GM12878 (cell line): ENCODE measurements around the gene NUDT12. TPM values are rescaled to one million over a fixed set of nuclear protein-coding genes. Genes with fewer than 3 reads are reported as not detected.
A peak's percentile ranks its signal among the peaks of the same experiment; 100 is the strongest.

Experiments used
- ATAC-seq: fragments of 200-7000 bp; cut with Tn5 transposase; 3 replicates; pipeline ENCODE4 v1.9.1; 2020; ENCODE audit warnings: mild to moderate bottlenecking, moderate library complexity
- BruUV-seq: library from RNA; stranded (reverse); fragments of 400-500 nt; replicated peaks from 2 replicates; lab custom pipeline; 2021; lab: Mats Ljungman, UMichigan
- CTCF ChIA-PET: fragments of 300-600 bp; sonication (Branson Sonifier 250); formaldehyde crosslinking; extraction: SDS; loops from one replicate; lab custom pipeline; 2021; ENCODE audit warnings: inconsistent platforms; lab: Yijun Ruan, JAX
- POLR2A ChIA-PET: fragments of 350-600 bp; formaldehyde crosslinking; extraction: SDS; loops from one replicate; lab custom pipeline; 2021; ENCODE audit warnings: inconsistent platforms; lab: Charles Lee
- RAD21 ChIA-PET: fragments of 300-600 bp; sonication (Branson Sonifier 250); formaldehyde crosslinking; loops from one replicate; lab custom pipeline; 2023; ENCODE audit warnings: antibody characterized with exemption; ENCODE audit not compliant: unreplicated experiment; lab: Charles Lee
- SMC1A ChIA-PET: fragments of 300-600 bp; sonication (Branson Sonifier 250); formaldehyde crosslinking; loops from one replicate; lab custom pipeline; 2023; ENCODE audit not compliant: unreplicated experiment, uncharacterized antibody; lab: Charles Lee
- DNase-seq: peaks from one replicate; pipeline ENCODE4 v3.0.0-alpha.2; 2011; ENCODE audit warnings: low read depth, low spot score
- FAIRE-seq: peaks from 3 replicates; lab custom pipeline; 2011; peaks lifted over from hg19 to GRCh38; lab: Jason Lieb, UNC
- H2AFZ ChIP-seq: 2 replicates; pipeline ENCODE4 v1.6.0; 2011; ENCODE audit warnings: low read depth, low read length, control low read depth; ENCODE audit not compliant: control insufficient read depth
- H3K27ac ChIP-seq: 2 replicates; pipeline ENCODE4 v1.5.1; 2011; ENCODE audit warnings: control low read depth; ENCODE audit not compliant: control insufficient read depth, insufficient read depth
- H3K27me3 ChIP-seq, 2 experiments: replicated peaks in 1 of 2; 2 replicates each; pipeline versions ENCODE4 v1.6.0 to v1.6.1; 2011; ENCODE audit warnings: low read length in 1 of 2; ENCODE audit not compliant: control insufficient read depth in 2 of 2, insufficient read depth in 2 of 2
- H3K36me3 ChIP-seq, 2 experiments: 2 replicates each; pipeline ENCODE4 v1.5.1; 2011; ENCODE audit warnings: low read length in 1 of 2; ENCODE audit not compliant: control insufficient read depth in 2 of 2, insufficient read depth in 2 of 2
- H3K4me1 ChIP-seq: 2 replicates; pipeline ENCODE4 v1.6.1; 2011; ENCODE audit warnings: mild to moderate bottlenecking, low read length, moderate library complexity, mixed read lengths; ENCODE audit not compliant: control insufficient read depth, insufficient read depth
- H3K4me2 ChIP-seq: 2 replicates; pipeline ENCODE4 v1.6.0; 2011; ENCODE audit warnings: control low read depth; ENCODE audit not compliant: control insufficient read depth, insufficient read depth
- H3K4me3 ChIP-seq: fragments of 200-600 bp; sonication (generic); 2 replicates; pipeline ENCODE4 v1.5.1; 2016
- H3K79me2 ChIP-seq: 2 replicates; pipeline ENCODE4 v1.6.0; 2011; ENCODE audit warnings: low read length; ENCODE audit not compliant: control insufficient read depth, insufficient read depth
- H3K9ac ChIP-seq: 2 replicates; pipeline ENCODE4 v1.8.0; 2011; ENCODE audit warnings: low read length, control low read depth, mixed read lengths; ENCODE audit not compliant: control insufficient read depth, insufficient read depth
- H3K9me3 ChIP-seq: replicated peaks from 3 replicates; pipeline ENCODE4 v1.5.1; 2011; ENCODE audit warnings: mild to moderate bottlenecking, low read length; ENCODE audit not compliant: control insufficient read depth, insufficient read depth
- H4K20me1 ChIP-seq: 2 replicates; pipeline ENCODE4 v1.6.0; 2011; ENCODE audit not compliant: control insufficient read depth, insufficient read depth
- ASH2L ChIP-seq: fragments of 300-600, 200-600 bp; sonication (generic); IDR thresholded peaks from 2 replicates; pipeline ENCODE4 v1.6.1; 2017; ENCODE audit warnings: low read depth, mild to moderate bottlenecking, borderline replicate concordance
- CBX3 ChIP-seq: fragments of 200-600 bp; sonication (generic); IDR thresholded peaks from 2 replicates; pipeline ENCODE4 v1.6.1; 2016; ENCODE audit warnings: low read depth, borderline replicate concordance
- DPF2 ChIP-seq: fragments of 450-650 bp; IDR thresholded peaks from 2 replicates; pipeline ENCODE4 v1.6.1; 2017; ENCODE audit warnings: mild to moderate bottlenecking
- LARP7 ChIP-seq: fragments of 450-650 bp; IDR thresholded peaks from 2 replicates; pipeline ENCODE4 v1.6.1; 2017; ENCODE audit warnings: mild to moderate bottlenecking
- MEF2B ChIP-seq: fragments of 450-650 bp; IDR thresholded peaks from 2 replicates; pipeline ENCODE4 v1.6.1; 2018; ENCODE audit warnings: mild to moderate bottlenecking, moderate library complexity; ENCODE audit not compliant: partially characterized antibody, poor library complexity, severe bottlenecking
- NBN ChIP-seq: fragments of 450-650 bp; IDR thresholded peaks from 2 replicates; pipeline ENCODE4 v1.6.1; 2016
- NR2C1 ChIP-seq: fragments of 450-650 bp; IDR thresholded peaks from 2 replicates; pipeline ENCODE4 v1.6.1; 2017; ENCODE audit warnings: antibody characterized with exemption, mild to moderate bottlenecking, moderate library complexity
- RB1 ChIP-seq: fragments of 450-650 bp; formaldehyde crosslinking; IDR thresholded peaks from 2 replicates; pipeline ENCODE4 v1.6.1; 2017; ENCODE audit warnings: mild to moderate bottlenecking, borderline replicate concordance
- SMAD1 ChIP-seq: fragments of 450-650 bp; IDR thresholded peaks from 2 replicates; pipeline ENCODE4 v1.6.1; 2018; ENCODE audit warnings: mild to moderate bottlenecking, low read depth; ENCODE audit not compliant: partially characterized antibody
- WGBS: methylation state at CpG from one replicate; pipeline ENCODE4 v1.1.6; 2016; ENCODE audit warnings: low lambda C conversion rate; ENCODE audit not compliant: insufficient replicate concordance, insufficient coverage; ENCODE audit errors: missing lambda C conversion rate; 5-methylcytosine and 5-hydroxymethylcytosine counted together
- in situ Hi-C: fragments of 300-500 bp; cut with MboI; formaldehyde crosslinking; loops from 9 replicates; pipeline ENCODE4 v1.14.3; 2018; ENCODE audit warnings: mixed read lengths
- intact Hi-C: fragments of 100-400 bp; cut with micrococcal nuclease; formaldehyde crosslinking; loops from one replicate; pipeline ENCODE4 v1.14.2; 2022; ENCODE audit not compliant: unreplicated experiment
- polyA plus RNA-seq, 11 experiments: library from polyadenylated mRNA; depleted of rRNA in 4 of 11; unstranded in 6 of 11; stranded (reverse) in 5 of 11; fragments of >200 nt; fragmentation: Nextera tagmentation in 4 of 11; fragmentation: Illumina TruSeq in 1 of 11; extraction: Ambion mirVana in 4 of 11; extraction: Trizol in 1 of 11; gene quantifications; 1 replicate in 1 of 11; 2 replicates in 10 of 11; pipeline versions ENCODE4 v1.2.1 to v1.2.3, GENCODE V29; 2011 to 2016; ENCODE audit warnings: inconsistent platforms in 2 of 11, missing spikeins in 2 of 11, low read depth in 1 of 11
- total RNA-seq, 4 experiments: library from RNA; depleted of rRNA in 3 of 4; stranded (reverse); fragments of >200 nt in 3 of 4; fragmentation: Illumina TruSeq in 1 of 4; extraction: Trizol in 1 of 4; gene quantifications; 2 replicates each; pipeline versions ENCODE4 v1.2.1 to v1.2.3, GENCODE V29; 2013 to 2021
- TF ChIP-seq, protein P1 (sequence below): IDR thresholded peaks from 2 replicates; pipeline ENCODE4 v1.6.1; 2012; ENCODE audit warnings: low read depth, low read length, improper control_type of control experiment

Gene NUDT12
- total and polyA plus RNA-seq, 10 of the 15 experiments (the other 5 are each of a cell fraction or from before 2014, with no cell fraction given), result 2.9 to 9.0 (median 5.2) TPM

DNA sequence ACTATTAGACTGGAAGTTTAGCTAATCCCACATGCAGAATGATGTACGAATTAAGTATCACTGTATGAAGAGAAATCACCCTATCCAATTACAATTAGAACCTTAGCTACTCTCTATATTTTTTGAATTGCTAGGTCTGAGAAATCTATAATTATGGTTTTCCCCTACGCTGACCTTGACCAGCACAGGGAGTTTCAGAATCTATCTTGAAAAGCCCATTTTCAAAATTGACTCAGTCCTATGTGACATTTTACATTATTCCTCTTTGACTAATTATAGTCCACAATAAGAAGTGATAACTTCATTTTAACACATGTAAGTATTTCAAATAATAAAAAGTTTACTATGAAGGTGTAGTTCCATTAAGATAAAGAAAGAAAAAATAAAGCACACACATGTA is 21.5 kb downstream of the NUDT12 start:
- no peak overlapping the region for H2AFZ ChIP-seq

DNA sequence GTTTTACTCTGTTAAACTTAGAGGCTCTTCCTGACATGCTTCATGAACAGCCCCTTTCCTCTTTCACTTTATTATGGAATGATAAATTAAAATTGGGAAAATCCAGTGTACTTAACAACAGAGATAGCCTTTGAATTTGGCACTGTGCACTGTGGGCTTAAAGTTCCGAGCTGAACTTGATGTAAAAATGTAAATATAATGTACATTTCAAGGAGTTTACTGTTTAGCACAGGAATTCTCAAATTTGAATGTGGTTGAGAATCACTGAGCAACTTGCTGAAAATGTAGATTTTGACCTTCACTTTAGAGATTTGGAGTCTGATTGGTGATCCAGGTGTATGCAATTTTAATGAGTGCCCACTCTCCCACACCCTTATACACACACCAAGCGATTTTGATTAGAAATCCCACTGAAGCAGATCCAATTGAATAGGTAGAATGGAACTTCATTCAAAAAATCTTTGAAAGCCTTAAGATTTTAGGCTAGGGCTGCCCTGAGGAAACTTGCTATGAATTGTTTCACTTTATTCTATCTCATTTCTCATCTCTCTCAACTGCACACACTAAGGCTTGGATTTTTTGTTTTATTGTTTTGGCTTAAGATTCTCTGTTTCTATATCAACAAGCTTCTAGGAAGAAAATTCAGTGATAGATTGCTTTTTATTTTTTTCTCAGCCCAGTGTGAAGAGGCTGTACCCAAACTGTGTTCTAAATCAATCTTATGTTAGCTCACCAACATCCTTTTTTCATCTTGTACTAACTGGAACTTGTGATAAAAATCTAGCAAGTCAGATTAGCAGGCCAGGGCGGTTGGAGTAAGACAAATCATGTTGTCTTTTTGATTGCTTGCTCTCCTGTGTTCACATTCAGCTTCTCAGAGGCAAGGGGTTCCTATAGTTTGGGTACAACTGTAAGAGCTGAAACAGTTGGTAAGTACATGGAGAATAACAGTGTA is 22.9 kb downstream of the NUDT12 start:
- no peak for FAIRE-seq
- TF ChIP-seq MEF2B, result no peak
- TF ChIP-seq ASH2L, result no peak
- no peak for TF ChIP-seq LARP7
- TF ChIP-seq, all 136 proteins: peak for 0
- H3K9ac ChIP-seq, result no peak overlapping the region
- H3K9me3 ChIP-seq, result no peaks in the 10 kb centered on the region
- no TSS peak for BruUV-seq
- RAD21 ChIA-PET, result no interaction called here
- no peaks in the 10 kb centered on the region for H3K79me2 ChIP-seq
- POLR2A ChIA-PET, result no interaction called here
- in situ Hi-C loops (no loop called here), intact Hi-C loops (no loop called here)
- no peak overlapping the region for H3K4me2 ChIP-seq
- SMC1A ChIA-PET, result interaction anchor here (1.3 to 1.8 kb wide), 3 partner anchors 8 to 20 kb away, joined by 4 to 10 read pairs (median 7); no protein-coding TSS in a partner anchor
- no peaks in the 10 kb centered on the region for H3K4me1 ChIP-seq
- CTCF ChIA-PET, result interaction anchor here (1.4 kb wide), 1 partner anchor 10 kb away, joined by 3 read pairs; no protein-coding TSS in a partner anchor
- H3K27me3 ChIP-seq, result no peaks in the 10 kb centered on the region; a peak in 1 of 4 replicates
- WGBS, result 6% methylated on average over 3 of the region's 3 CpGs
- ATAC-seq (no peak), DNase-seq (no peak)
- H3K36me3 ChIP-seq, result no peaks in the 10 kb centered on the region
- no peak overlapping the region for H3K4me3 ChIP-seq
- no peak overlapping the region for H3K27ac ChIP-seq
- H2AFZ ChIP-seq, result no peak overlapping the region
- H4K20me1 ChIP-seq, result no peaks in the 10 kb centered on the region

More for the DNA sequence above, 21.5 kb downstream of the NUDT12 start:
- ChIA-PET CTCF (interaction anchor here (1.3 to 2.1 kb wide), 2 partner anchors 15 to 65 kb away, joined by 3 to 7 read pairs; no protein-coding TSS in a partner anchor), POLR2A (no interaction called here), SMC1A (interaction anchor here (1.2 to 2.1 kb wide), 3 partner anchors 8 to 16 kb away, joined by 3 to 10 read pairs (median 7); no protein-coding TSS in a partner anchor), RAD21 (no interaction called here)
- ATAC-seq, result peak; percentile 79
- WGBS, result 48% methylated on average over 2 of the region's 2 CpGs
- peak overlapping the region; percentile 5; the same call in 1 of the 2 replicates for H3K4me2 ChIP-seq
- no TSS peak for BruUV-seq
- H3K4me1 ChIP-seq, result no peaks in the 10 kb centered on the region
- no peaks in the 10 kb centered on the region for H3K36me3 ChIP-seq
- H4K20me1 ChIP-seq, result no peaks in the 10 kb centered on the region
- intact Hi-C loops (no loop called here), in situ Hi-C loops (no loop called here)
- no peak overlapping the region for H3K9ac ChIP-seq
- TF ChIP-seq RB1, result no peak
- TF ChIP-seq, protein P1, sequence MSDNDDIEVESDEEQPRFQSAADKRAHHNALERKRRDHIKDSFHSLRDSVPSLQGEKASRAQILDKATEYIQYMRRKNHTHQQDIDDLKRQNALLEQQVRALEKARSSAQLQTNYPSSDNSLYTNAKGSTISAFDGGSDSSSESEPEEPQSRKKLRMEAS, result no peak
- TF ChIP-seq CBX3, result no peak
- no peak for TF ChIP-seq SMAD1
- no peak for TF ChIP-seq DPF2
- TF ChIP-seq NR2C1, result no peak
- TF ChIP-seq NBN, result no peak
- no peaks in the 10 kb centered on the region; a peak in 1 of 4 replicates for H3K27me3 ChIP-seq
- no peaks in the 10 kb centered on the region for H3K79me2 ChIP-seq
- H3K27ac ChIP-seq, result no peak overlapping the region
- no peak overlapping the region for H3K4me3 ChIP-seq
- DNase-seq, result no peak
- no peak for FAIRE-seq
- H3K9me3 ChIP-seq, result no peaks in the 10 kb centered on the region
